SU-DHL-6 (cell line): ENCODE results near the gene GRAMD4.

ENCODE experiments used
- H2AFZ ChIP-seq: fragments of 200-600 bp; sonication (generic); 2 replicates; pipeline ENCODE4 v1.6.1; 2014; ENCODE audit warnings: low read depth, mild to moderate bottlenecking, moderate library complexity, mixed read lengths, antibody characterized with exemption, low read length; ENCODE audit not compliant: severe bottlenecking
- H3F3A ChIP-seq: fragments of 200-600 bp; shearing (Covaris generic); 2 replicates; pipeline ENCODE4 v1.6.0; 2016; ENCODE audit warnings: antibody characterized with exemption, mild to moderate bottlenecking; ENCODE audit not compliant: insufficient read depth
- H3K27ac ChIP-seq: fragments of 200-600 bp; sonication (generic); 2 replicates; pipeline ENCODE4 v1.5.1; 2016; ENCODE audit warnings: low read depth, mild to moderate bottlenecking, low read length, moderate library complexity, mixed read lengths
- H3K27me3 ChIP-seq: fragments of 200-600 bp; sonication (generic), shearing (Covaris generic); 2 replicates; pipeline ENCODE4 v1.6.0; 2014; ENCODE audit warnings: mild to moderate bottlenecking, low read length
- H3K36me3 ChIP-seq: fragments of 200-600 bp; sonication (generic); 2 replicates; pipeline ENCODE4 v1.6.1; 2014; ENCODE audit warnings: mild to moderate bottlenecking, low read length, mixed read lengths
- H3K4me2 ChIP-seq: fragments of 300-600, 200-600 bp; shearing (Covaris generic), sonication (generic); 2 replicates; pipeline ENCODE4 v1.6.0; 2014; ENCODE audit warnings: low read length, low read depth, mild to moderate bottlenecking; ENCODE audit not compliant: poor library complexity, severe bottlenecking
- H3K4me3 ChIP-seq: fragments of 200-600 bp; sonication (generic); 2 replicates; pipeline ENCODE4 v1.5.1; 2014; ENCODE audit warnings: antibody characterized with exemption, low read length, mild to moderate bottlenecking, mixed read lengths; ENCODE audit not compliant: insufficient read depth, poor library complexity, severe bottlenecking
- H3K79me2 ChIP-seq: fragments of 200-600 bp; sonication (generic); 2 replicates; pipeline ENCODE4 v1.6.1; 2014; ENCODE audit warnings: mild to moderate bottlenecking, low read length, moderate library complexity; ENCODE audit not compliant: insufficient read depth
- H3K9ac ChIP-seq: fragments of 200-600 bp; sonication (generic); 2 replicates; pipeline ENCODE4 v1.7.0; 2014; ENCODE audit warnings: mild to moderate bottlenecking, low read length
- H3K9me2 ChIP-seq: fragments of 200-600 bp; sonication (generic); replicated peaks from 2 replicates; pipeline ENCODE4 v1.6.1; 2014; ENCODE audit warnings: low read length; ENCODE audit not compliant: insufficient read depth
- H3K9me3 ChIP-seq: fragments of 200-600 bp; sonication (generic); 2 replicates; pipeline ENCODE4 v1.6.1; 2014; ENCODE audit warnings: low read length, mixed read lengths; ENCODE audit not compliant: insufficient read depth
- H4K20me1 ChIP-seq: fragments of 200-600 bp; sonication (generic); 2 replicates; pipeline ENCODE4 v1.6.1; 2014; ENCODE audit warnings: low read depth, mild to moderate bottlenecking, antibody characterized with exemption, low read length, moderate library complexity, mixed read lengths
- CTCF ChIP-seq: fragments of 200-600 bp; sonication (generic); IDR thresholded peaks from one replicate; pipeline ENCODE4 v1.5.1; 2017; ENCODE audit warnings: antibody characterized with exemption, mild to moderate bottlenecking, low read length, moderate library complexity; ENCODE audit not compliant: insufficient read depth, poor library complexity, severe bottlenecking
- EZH2phosphoT487 ChIP-seq: fragments of 200-600 bp; sonication (generic), shearing (Covaris generic); conservative IDR thresholded peaks from 2 replicates; pipeline ENCODE4 v1.6.1; 2018; ENCODE audit warnings: mild to moderate bottlenecking, antibody characterized with exemption, low read length, moderate library complexity, mixed read lengths

GRAMD4 gene

GRCh38 chr22:46677323-46678002, 57.3 kb downstream of the GRAMD4 start:
- no peaks in the 10 kb centered on the region for H3K36me3 ChIP-seq
- no peaks in the 10 kb centered on the region for H4K20me1 ChIP-seq
- no peaks in the 10 kb centered on the region for H3F3A ChIP-seq
- no peaks in the 10 kb centered on the region for H3K79me2 ChIP-seq
- no peaks in the 10 kb centered on the region for H3K27me3 ChIP-seq
- no peak overlapping the region for H3K4me2 ChIP-seq
- H3K27ac ChIP-seq: no peak overlapping the region
- H3K9me2 ChIP-seq: no peaks in the 10 kb centered on the region
- H3K9me3 ChIP-seq: no peaks in the 10 kb centered on the region
- H3K9ac ChIP-seq: no peak overlapping the region
- no peak overlapping the region for H3K4me3 ChIP-seq
- TF ChIP-seq EZH2phosphoT487 (no peak), CTCF (no peak)
- no peak overlapping the region for H2AFZ ChIP-seq

GRCh38 chr22:46678003-46678657, 57.9 kb downstream of the GRAMD4 start:
- Histone ChIP-seq H3K4me2 (no peak overlapping the region), H4K20me1 (no peaks in the 10 kb centered on the region), H3K27ac (no peak overlapping the region), H3K9me3 (no peaks in the 10 kb centered on the region), H3K79me2 (no peaks in the 10 kb centered on the region), H3K27me3 (no peaks in the 10 kb centered on the region), H3F3A (no peaks in the 10 kb centered on the region), H3K36me3 (no peaks in the 10 kb centered on the region), H3K9ac (no peak overlapping the region), H2AFZ (no peak overlapping the region), H3K4me3 (no peak overlapping the region), H3K9me2 (no peaks in the 10 kb centered on the region)
- TF ChIP-seq CTCF: no peak
- TF ChIP-seq EZH2phosphoT487: no peak

- Histone ChIP-seq H3K36me3 (no peaks in the 10 kb centered on the region), H2AFZ (no peak overlapping the region), H3K27me3 (no peaks in the 10 kb centered on the region), H3K4me2 (no peak overlapping the region), H3K27ac (no peak overlapping the region), H4K20me1 (no peaks in the 10 kb centered on the region), H3K9me2 (no peaks in the 10 kb centered on the region), H3K79me2 (no peaks in the 10 kb centered on the region), H3K9ac (no peak overlapping the region), H3F3A (no peaks in the 10 kb centered on the region), H3K9me3 (no peaks in the 10 kb centered on the region), H3K4me3 (no peak overlapping the region)
- no peak for TF ChIP-seq CTCF
- TF ChIP-seq EZH2phosphoT487: no peak
Observed at GRCh38 chr22:46678785-46679700, 58.9 kb downstream of the GRAMD4 start.
